ENCODE measurements around the gene FPGT.
"Not testable (repeated sequence)": the region's sequence is repeated elsewhere in the genome, so short reads cannot be mapped to it uniquely, and the experiment has no call there.

The FPGT gene

GRCh38 chr1:74246315-74246714 lies 48.3 kb downstream of the FPGT start:
- no peak overlapping the region for H3K4me2 ChIP-seq (ENCODE audit: low read length)
- H3K9ac ChIP-seq, result no peak overlapping the region
- H3K36me3 ChIP-seq (ENCODE audit: control insufficient read depth, insufficient read depth, low read length), result no peaks in the 10 kb centered on the region
- no peak overlapping the region for H3K4me3 ChIP-seq (ENCODE audit: low read depth, low read length)
- H3K9me3 ChIP-seq (ENCODE audit: control insufficient read depth, low read length), result no peaks in the 10 kb centered on the region
- no peaks in the 10 kb centered on the region for H3K27me3 ChIP-seq (ENCODE audit: control insufficient read depth, insufficient read depth, low read length)
- H3K79me2 ChIP-seq, result no peaks in the 10 kb centered on the region
- H3K27ac ChIP-seq, result no peak overlapping the region
- H2AFZ ChIP-seq, result no peak overlapping the region
- H3K4me1 ChIP-seq, result no peaks in the 10 kb centered on the region
- TF ChIP-seq CTCF (IDR thresholded peaks at IDR 0.05), result no peak

- no peak overlapping the region for H3K4me2 ChIP-seq (ENCODE audit: low read length)
- no peaks in the 10 kb centered on the region for H3K79me2 ChIP-seq
- H3K27me3 ChIP-seq (ENCODE audit: control insufficient read depth, insufficient read depth, low read length), result no peaks in the 10 kb centered on the region
- H3K9ac ChIP-seq, result no peak overlapping the region
- no peaks in the 10 kb centered on the region for H3K36me3 ChIP-seq (ENCODE audit: control insufficient read depth, insufficient read depth, low read length)
- H3K9me3 ChIP-seq (ENCODE audit: control insufficient read depth, low read length), result no peaks in the 10 kb centered on the region
- no peak overlapping the region for H3K27ac ChIP-seq
- no peak for TF ChIP-seq CTCF (IDR thresholded peaks at IDR 0.05)
- H3K4me1 ChIP-seq, result no peaks in the 10 kb centered on the region
- H3K4me3 ChIP-seq (ENCODE audit: low read depth, low read length), result no peak overlapping the region
- H2AFZ ChIP-seq, result no peak overlapping the region
These were observed 50.0 kb downstream of the FPGT start for GRCh38 chr1:74247881-74248528.

GRCh38 chr1:74253243-74253824 lies 55.3 kb downstream of the FPGT start:
- not testable (repeated sequence) for H2AFZ ChIP-seq; H3K27me3 ChIP-seq (ENCODE audit: control insufficient read depth, insufficient read depth, low read length); H3K4me2 ChIP-seq (ENCODE audit: low read length); H3K79me2 ChIP-seq; H3K9me3 ChIP-seq (ENCODE audit: control insufficient read depth, low read length); H3K4me1 ChIP-seq; H3K4me3 ChIP-seq (ENCODE audit: low read depth, low read length); H3K9ac ChIP-seq; H3K36me3 ChIP-seq (ENCODE audit: control insufficient read depth, insufficient read depth, low read length); H3K27ac ChIP-seq

Data from parathyroid adenoma (tissue), 2 donors.